GM21825 (cell line): Measurements from ENCODE around the gene ARHGAP22.

Experiments
- ATAC-seq: cut with Tn5 transposase; IDR thresholded peaks from one replicate; pipeline ENCODE4 v1.9.1; 2021; ENCODE audit warnings: mild to moderate bottlenecking, moderate library complexity; ENCODE audit not compliant: unreplicated experiment

ARHGAP22 gene

GRCh38 chr10:48501787-48502771 is 102.8 kb downstream of the ARHGAP22 start:
- ATAC-seq = no peak

DNA sequence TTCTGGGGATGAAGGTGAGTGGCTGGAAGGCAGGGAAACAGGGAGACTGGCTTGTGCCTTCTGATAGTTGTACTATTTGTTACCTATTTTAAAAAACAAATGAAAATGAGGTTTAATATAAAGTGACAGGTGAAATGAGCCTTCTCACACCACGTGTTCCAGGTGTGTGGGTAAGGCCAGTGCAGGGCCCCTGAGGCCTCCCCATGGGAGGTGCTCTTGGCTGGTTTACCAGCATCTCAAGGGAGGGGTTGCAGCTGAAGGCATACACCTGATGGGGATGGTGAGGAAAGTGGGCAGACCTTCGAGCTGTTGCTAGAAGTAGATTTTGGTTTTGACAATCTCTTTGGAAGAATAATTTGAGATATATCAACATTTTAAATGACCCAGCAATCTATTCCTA is 103.6 kb downstream of the ARHGAP22 start:
- no peak for ATAC-seq

GRCh38 chr10:48500771-48501170 is 104.1 kb downstream of the ARHGAP22 start:
- no peak for ATAC-seq

DNA sequence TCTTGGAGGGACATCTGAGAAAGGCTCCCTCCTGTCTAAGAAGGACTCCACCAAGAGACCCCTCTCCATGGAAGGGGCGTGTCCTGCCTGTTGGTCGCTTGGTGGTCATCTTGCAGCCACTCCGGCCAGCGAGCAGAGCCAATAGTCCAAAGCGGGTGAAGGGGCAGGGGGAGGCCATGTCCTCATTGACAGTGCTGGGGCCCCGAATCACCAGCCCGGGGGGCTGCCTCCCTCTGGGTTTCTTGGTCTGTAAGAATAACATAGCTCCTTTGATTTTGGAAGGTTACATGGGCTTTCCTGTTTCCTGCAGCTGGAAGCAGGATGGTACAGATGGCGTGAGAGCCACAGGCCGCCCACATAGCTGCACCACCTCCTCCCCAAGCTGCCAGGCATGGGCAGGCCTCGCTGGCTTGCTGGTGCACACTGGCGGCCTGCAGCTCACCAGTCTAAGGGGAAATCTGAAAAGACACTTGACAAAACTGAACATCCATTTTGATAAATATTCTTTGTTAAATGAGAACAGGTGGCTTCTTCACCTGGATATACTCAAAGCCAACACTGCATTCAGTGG is 105.8 kb downstream of the ARHGAP22 start:
- ATAC-seq = no peak

DNA sequence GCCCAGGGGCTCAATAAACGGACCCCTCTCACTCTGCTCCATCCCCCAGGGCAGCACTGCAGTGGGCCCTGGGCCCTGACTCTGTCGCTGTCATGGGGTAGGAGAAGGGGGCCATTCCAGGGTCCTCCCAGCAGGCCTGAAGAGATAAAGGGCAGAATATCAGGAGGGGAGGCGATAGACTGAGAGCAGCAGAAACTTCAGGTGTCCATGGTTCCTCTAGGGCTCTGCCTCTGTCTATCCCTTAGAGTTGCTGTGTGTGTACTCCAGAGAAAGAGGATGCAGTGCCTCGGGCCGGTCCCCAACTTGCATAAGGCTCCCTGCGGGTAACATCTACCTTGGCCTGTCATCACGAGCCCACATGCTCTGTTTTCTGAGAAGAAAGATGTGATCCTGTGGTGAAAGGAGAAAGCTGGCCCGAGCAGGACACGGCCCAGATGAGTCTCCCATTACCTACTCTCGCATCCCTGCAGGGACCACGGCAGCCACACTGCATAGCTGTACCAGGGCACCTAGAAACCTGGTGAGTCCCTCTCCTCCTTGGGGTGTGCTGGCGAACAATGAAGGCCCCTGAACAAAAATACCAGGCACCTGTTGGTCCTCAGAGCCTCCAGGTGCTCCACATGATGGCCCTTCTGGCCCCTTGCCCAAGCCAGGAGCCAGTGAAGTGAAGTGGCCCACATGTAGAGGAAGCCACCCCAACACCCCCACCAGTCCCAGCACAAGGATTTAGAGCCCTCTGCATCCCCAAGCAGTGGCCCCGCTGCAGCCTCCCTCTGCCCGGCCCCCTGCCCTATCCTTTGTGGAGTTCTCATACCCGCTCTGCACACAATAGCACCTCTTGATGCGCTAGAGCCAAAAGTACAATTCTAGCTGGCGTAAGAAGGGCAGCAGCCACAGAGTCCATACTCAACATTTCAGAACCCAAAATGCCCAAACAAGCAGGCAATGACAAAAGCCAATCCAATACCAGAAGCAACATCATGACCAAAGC is 106.8 kb downstream of the ARHGAP22 start:
- no peak for ATAC-seq

DNA sequence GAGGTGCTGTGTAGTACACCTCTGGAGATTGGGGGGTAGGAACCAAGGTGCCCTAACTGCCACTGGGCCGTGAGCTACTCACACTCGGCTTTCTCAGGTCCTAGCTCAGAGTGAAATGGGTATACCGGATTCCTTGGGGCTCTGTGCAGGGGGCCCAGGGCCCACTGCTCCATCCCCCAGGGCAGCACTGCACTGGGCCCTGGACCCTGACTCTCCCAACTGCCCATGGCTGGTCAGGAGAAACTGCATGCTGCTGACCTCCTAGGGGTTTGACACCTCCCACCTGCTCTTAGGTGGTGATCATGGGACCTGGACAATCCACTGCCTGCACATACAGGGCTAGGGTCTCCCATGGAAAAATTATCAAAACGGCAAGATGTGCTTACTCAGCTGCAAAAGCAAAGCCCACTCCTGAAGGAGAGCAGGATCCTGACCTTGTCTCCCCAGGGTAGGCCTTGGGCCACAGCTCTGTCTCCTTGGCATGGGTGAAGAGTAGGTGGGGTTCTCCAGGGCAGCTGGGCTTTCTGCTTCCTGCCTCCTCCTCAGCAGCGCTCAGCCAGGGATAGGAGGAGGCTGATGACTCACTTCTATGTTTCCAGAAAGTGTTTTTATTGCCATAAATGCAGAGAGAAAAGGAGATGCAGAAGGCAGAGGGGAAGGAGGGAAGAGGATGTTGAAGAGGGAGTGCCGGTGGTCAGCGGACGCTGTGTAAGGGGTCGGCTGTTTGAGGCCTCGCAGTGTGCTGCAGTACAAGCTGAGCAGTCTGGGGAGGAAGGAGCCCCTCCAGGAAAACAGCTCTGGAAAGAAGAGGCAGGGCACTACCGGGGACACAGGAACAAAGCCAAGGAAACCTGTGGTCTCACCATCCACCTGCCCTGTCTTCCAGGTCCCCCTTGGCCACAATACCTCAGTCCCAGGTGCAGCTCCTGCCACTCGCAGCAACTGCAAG is 107.8 kb downstream of the ARHGAP22 start:
- ATAC-seq = no peak

GRCh38 chr10:48496105-48496830 is 108.6 kb downstream of the ARHGAP22 start:
- no peak for ATAC-seq

GRCh38 chr10:48495282-48496045 is 109.4 kb downstream of the ARHGAP22 start:
- ATAC-seq = no peak

DNA sequence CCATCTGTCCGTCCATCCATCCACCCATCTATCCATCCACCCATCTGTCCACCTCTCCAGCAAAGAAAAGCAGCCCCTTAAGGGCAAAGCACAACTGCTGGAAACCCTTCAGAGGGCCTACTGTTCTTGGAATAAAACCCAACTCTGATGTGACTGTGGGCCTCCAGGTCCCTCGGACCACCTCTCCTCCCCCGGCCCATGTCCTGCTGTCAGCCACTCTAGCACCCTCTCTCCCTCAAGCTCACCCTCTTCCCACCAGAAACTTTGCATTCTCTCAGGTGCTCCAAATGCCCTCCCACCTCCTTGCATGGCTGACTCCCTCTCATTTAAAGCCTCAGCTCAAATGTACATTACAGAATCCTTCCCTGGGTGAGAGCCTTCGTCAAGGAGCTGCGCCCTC is 110.3 kb downstream of the ARHGAP22 start:
- no peak for ATAC-seq

DNA sequence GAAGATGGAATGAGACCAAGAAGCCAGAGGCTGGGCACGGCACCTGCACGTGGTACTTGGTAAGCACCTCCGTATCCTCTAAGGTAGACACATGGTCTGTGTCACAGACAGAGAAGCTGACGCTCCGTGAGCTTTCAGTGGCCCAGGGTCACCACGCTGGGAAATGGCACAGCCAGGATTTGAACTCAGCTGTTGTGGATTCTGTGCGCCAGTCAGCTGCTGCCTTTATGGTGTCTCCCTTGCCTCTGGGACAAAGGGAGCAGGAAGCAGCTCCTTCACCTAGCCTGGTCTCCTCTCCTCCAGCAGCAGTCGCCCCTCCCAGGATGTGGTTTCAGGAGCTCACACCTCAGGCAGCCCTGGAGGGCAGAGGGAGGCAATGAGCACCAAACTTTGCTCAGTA is 110.8 kb downstream of the ARHGAP22 start:
- no peak for ATAC-seq

DNA sequence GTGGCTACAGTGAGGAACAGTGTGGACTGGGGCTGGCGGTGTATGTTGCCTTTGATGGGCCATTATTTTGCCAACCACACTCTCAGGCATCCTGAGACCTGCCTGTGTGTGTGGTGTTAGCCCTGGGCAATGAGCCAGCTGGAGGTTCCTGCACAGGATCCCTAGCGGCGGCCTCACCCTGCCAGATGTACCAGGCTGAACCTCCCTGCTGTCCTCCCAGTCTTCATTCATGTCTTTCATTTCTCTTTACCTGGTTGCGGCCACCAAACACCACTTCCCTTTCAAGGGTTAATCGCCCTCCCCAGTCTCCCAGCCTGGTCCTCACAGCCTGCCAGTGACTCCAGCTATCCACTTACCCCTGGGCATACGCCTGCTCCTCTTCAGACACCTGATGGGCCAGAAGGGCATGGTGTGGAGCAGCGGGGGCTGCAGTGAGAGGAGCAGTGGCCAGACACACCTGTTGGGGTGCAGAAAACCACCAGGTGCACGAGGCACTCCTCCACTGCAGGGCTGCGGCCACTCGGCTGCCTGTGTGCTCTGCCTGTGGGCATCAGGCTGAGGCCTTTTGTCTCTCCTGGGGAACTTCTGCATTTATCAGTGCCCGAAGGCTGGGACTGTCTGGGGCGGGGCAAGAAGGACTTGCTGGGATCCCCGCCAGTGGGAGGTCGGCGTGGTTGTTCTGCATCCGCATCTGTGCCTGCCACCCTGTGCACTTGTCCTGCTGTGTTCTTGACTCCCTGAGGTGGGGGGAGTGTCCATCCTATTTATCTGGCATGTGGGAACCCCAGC is 111.6 kb downstream of the ARHGAP22 start:
- ATAC-seq = no peak

- ATAC-seq = no peak
Measured at GRCh38 chr10:48492201-48492600, 112.7 kb downstream of the ARHGAP22 start.

DNA sequence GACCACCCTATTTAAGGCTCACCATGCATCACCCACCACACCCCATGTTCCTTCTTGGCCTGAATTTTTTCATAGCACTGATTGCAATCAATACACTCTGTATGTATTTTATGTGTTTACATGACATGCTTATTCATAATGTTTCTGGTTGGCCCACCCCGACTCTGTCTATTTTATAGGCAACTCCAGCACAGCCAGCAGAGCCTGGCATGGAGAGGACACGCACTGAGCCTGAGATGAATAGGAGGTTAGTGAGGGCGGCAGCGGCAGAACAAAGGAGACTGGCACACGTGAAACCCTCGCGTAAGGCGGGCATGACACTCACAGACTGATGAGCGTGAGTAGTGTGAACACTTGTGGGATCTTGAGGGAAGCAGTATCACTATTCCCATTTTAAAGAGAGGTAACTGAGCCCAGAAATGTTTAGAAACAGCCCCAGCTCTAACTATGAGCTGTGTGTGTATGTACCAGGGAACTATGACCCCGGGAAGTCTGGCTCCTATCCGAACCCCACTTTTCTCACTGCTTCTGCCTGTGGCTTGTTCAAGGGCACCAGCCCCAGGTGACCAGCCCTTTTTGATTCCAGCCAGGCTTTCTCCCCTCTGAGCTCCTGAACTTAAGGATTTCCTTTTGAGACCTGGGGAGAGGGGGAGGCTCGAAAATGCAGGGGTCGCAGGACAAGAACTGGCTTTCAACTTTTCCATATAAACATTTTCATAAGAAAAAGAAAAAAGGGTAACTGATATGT is 113.3 kb downstream of the ARHGAP22 start:
- ATAC-seq = no peak

GRCh38 chr10:48490946-48491345 is 113.9 kb downstream of the ARHGAP22 start:
- ATAC-seq = no peak

- no peak for ATAC-seq
Measured at GRCh38 chr10:48490571-48490940, 114.3 kb downstream of the ARHGAP22 start.

DNA sequence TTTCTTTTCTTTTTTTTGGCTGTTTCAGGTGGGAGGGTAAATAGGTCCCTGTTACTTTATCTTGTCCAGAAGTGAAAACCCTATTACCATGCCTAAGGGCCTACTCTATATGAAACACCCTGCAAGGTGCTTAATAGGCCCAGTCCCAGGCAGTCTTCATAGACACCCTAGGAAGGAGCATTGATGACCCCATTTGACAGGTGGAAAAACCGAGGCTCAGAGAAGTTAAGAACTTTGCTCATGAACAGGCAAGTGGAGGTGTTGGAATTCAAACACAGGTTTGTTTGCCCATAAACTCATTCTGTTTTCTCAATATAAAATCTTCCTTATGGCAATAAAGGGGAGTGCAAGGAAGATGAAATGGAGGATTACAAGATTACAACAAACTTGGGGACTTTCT is 115.8 kb downstream of the ARHGAP22 start:
- ATAC-seq = no peak

DNA sequence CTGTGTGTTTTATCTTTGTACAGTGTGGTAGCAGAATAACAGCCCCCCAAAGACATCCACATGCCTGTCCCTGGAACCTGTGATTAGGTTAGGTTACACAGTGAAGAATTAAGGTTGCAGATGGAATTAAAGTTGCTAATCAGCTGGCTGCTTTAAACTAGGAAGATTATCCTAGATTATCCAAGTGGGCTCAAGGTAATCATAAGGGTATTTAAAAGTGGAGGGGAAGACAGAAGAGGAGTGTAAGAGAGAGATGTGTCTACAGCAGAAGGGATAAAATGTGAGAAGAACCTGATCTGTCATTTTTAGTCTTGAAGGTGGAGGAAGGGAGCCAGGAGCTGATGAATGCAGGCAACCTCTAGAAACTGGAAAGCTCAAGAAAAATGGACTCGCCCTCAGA is 117.6 kb downstream of the ARHGAP22 start:
- ATAC-seq = no peak
